ENCODE measurements around the gene PARD3.

DNA sequence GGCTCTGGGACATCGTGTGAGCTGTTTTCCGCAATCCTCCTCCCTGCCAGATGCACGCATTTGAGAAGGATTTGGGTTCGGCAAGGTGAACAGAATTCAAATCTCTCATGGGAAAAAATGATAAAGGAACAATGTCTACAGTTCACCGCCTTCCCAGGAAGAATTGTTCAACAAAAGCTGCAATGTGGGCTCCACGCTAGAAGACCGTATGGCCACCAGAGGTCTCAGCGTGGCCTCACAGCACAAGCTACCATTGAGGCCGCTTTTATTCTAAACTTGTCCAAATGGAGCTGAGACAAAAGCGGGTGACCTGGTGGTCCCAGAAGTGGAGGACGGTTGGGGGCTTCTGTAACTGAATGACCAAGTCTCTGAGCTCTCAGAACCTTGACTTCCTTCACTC lies 733.1 kb downstream of the PARD3 start:
- no peak for TF ChIP-seq POLR2A (IDR thresholded peaks at IDR 0.05)
- TF ChIP-seq POLR2AphosphoS5 (IDR thresholded peaks at IDR 0.05) = no peak
- TF ChIP-seq, protein P1, sequence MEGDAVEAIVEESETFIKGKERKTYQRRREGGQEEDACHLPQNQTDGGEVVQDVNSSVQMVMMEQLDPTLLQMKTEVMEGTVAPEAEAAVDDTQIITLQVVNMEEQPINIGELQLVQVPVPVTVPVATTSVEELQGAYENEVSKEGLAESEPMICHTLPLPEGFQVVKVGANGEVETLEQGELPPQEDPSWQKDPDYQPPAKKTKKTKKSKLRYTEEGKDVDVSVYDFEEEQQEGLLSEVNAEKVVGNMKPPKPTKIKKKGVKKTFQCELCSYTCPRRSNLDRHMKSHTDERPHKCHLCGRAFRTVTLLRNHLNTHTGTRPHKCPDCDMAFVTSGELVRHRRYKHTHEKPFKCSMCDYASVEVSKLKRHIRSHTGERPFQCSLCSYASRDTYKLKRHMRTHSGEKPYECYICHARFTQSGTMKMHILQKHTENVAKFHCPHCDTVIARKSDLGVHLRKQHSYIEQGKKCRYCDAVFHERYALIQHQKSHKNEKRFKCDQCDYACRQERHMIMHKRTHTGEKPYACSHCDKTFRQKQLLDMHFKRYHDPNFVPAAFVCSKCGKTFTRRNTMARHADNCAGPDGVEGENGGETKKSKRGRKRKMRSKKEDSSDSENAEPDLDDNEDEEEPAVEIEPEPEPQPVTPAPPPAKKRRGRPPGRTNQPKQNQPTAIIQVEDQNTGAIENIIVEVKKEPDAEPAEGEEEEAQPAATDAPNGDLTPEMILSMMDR (IDR thresholded peaks at IDR 0.05) = no peak
